OCI-LY7 (cell line): Measurements from ENCODE around the gene SH2D1B. TPM values are rescaled to one million over a fixed set of nuclear protein-coding genes. Genes with fewer than 3 reads are reported as not detected.

Experiments
- BruUV-seq: library from RNA; stranded (reverse); fragments of 400-500 nt; replicated peaks from 2 replicates; lab custom pipeline; 2021; lab: Mats Ljungman, UMichigan
- CTCF ChIA-PET: fragments of 300-600 bp; sonication (Branson Sonifier 250); formaldehyde crosslinking; loops from one replicate; lab custom pipeline; 2022; ENCODE audit warnings: antibody characterized with exemption; ENCODE audit not compliant: unreplicated experiment; lab: Charles Lee
- POLR2A ChIA-PET: fragments of 300-600 bp; sonication (Branson Sonifier 250); formaldehyde crosslinking; loops from one replicate; lab custom pipeline; 2022; ENCODE audit warnings: antibody characterized with exemption; lab: Charles Lee
- DNase-seq: peaks from one replicate; pipeline ENCODE4 v3.0.0-alpha.2; 2015; ENCODE audit warnings: low spot score
- H2AFZ ChIP-seq: fragments of 200-600 bp; sonication (generic), shearing (Covaris generic); 2 replicates; pipeline ENCODE4 v1.6.1; 2014; ENCODE audit warnings: mild to moderate bottlenecking, antibody characterized with exemption, low read length, moderate library complexity
- H3K27ac ChIP-seq: fragments of 200-600 bp; sonication (generic); 2 replicates; pipeline ENCODE4 v1.5.1; 2014; ENCODE audit warnings: mixed run types, low read depth, mild to moderate bottlenecking, moderate library complexity, low read length, inconsistent platforms; ENCODE audit not compliant: poor library complexity, severe bottlenecking
- H3K36me3 ChIP-seq: fragments of 200-600 bp; sonication (generic); 2 replicates; pipeline ENCODE4 v1.6.1; 2014; ENCODE audit warnings: mild to moderate bottlenecking, antibody characterized with exemption, low read length, moderate library complexity, mixed read lengths; ENCODE audit not compliant: insufficient read depth
- H3K4me1 ChIP-seq: fragments of 200-600 bp; sonication (generic); 2 replicates; pipeline ENCODE4 v1.5.1; 2014; ENCODE audit warnings: mild to moderate bottlenecking, low read length; ENCODE audit not compliant: insufficient read depth, poor library complexity, severe bottlenecking
- H3K4me2 ChIP-seq: fragments of 200-600 bp; sonication (generic); 2 replicates; pipeline ENCODE4 v1.6.1; 2014; ENCODE audit warnings: mild to moderate bottlenecking, low read length
- H3K4me3 ChIP-seq: fragments of 200-600 bp; sonication (generic); 2 replicates; pipeline ENCODE4 v1.5.1; 2014; ENCODE audit warnings: mild to moderate bottlenecking, low read depth, low read length; ENCODE audit not compliant: poor library complexity, severe bottlenecking
- H3K79me2 ChIP-seq: fragments of 200-600 bp; sonication (generic); 2 replicates; pipeline ENCODE4 v1.6.1; 2016; ENCODE audit warnings: low read depth, mild to moderate bottlenecking, low read length, moderate library complexity, mixed read lengths; ENCODE audit not compliant: insufficient read depth
- H3K9me2 ChIP-seq: fragments of 200-600 bp; sonication (generic); 2 replicates; pipeline ENCODE4 v1.6.1; 2016; ENCODE audit warnings: mild to moderate bottlenecking, low read length, mixed read lengths; ENCODE audit not compliant: insufficient read depth
- H3K9me3 ChIP-seq: fragments of 200-600 bp; sonication (generic); 2 replicates; pipeline ENCODE4 v1.6.1; 2014; ENCODE audit warnings: mild to moderate bottlenecking, mixed run types, low read length, mixed read lengths
- H4K20me1 ChIP-seq: fragments of 200-600 bp; sonication (generic); 2 replicates; pipeline ENCODE4 v1.6.1; 2014; ENCODE audit warnings: mild to moderate bottlenecking, antibody characterized with exemption, low read length, moderate library complexity, mixed read lengths; ENCODE audit not compliant: insufficient read depth
- CTCF ChIP-seq: fragments of 200-600 bp; sonication (generic); conservative IDR thresholded peaks from 2 replicates; pipeline ENCODE4 v1.5.1; 2014; ENCODE audit warnings: mild to moderate bottlenecking, antibody characterized with exemption, low read length, moderate library complexity, mixed read lengths
- EZH2phosphoT487 ChIP-seq: fragments of 200-600 bp; sonication (generic); IDR thresholded peaks from 2 replicates; pipeline ENCODE4 v1.6.1; 2018; ENCODE audit warnings: low read depth, borderline replicate concordance, mild to moderate bottlenecking, mixed run types, antibody characterized with exemption, low read length, moderate library complexity, mixed read lengths
- intact Hi-C: fragments of 100-400 bp; cut with micrococcal nuclease; formaldehyde crosslinking; loops from one replicate; pipeline ENCODE4 v1.10.0; 2022; ENCODE audit not compliant: unreplicated experiment
- total RNA-seq, 2 experiments: library from RNA; depleted of rRNA in 1 of 2; stranded (reverse); fragments of >200 nt in 1 of 2; shearing (Covaris generic) in 1 of 2; gene quantifications; 2 replicates each; pipeline ENCODE4 v1.2.3, GENCODE V29; 2014 to 2022

Gene SH2D1B
- total RNA-seq, 2 experiments from 2014 or later, result not detected

DNA sequence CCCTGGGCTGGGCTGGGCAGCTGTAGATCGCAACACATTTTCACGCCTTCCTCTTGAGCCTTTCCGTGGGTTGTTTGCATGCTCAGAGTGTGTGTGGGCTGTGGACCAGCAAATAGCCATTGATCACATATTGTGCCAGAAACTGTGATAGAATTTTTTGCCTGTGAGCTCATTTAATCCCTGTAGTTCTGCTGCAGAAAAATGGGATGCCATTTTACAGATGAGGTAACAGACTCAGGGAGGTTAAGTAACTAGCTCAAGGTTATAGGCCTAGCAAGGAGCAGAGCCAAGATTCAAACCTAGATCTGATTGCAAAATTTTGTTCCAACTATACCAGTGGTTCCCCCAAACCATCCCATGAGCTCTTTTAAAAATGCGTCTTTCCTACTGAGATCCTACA lies 45.8 kb downstream of the SH2D1B start:
- Histone ChIP-seq H3K27ac (no peak overlapping the region), H3K79me2 (no peaks in the 10 kb centered on the region), H2AFZ (no peak overlapping the region), H3K4me3 (no peak overlapping the region), H3K9me3 (no peaks in the 10 kb centered on the region), H3K9me2 (no peaks in the 10 kb centered on the region), H3K4me1 (no peaks in the 10 kb centered on the region), H4K20me1 (no peaks in the 10 kb centered on the region), H3K36me3 (no peaks in the 10 kb centered on the region), H3K4me2 (no peak overlapping the region)
- ChIA-PET POLR2A (interaction anchor here (0.6 kb wide), 1 partner anchor 565 kb away, joined by 5 read pairs; no protein-coding TSS in a partner anchor), CTCF (interaction anchor here (0.5 kb wide), 1 partner anchor 461 kb away, joined by 3 read pairs; no protein-coding TSS in a partner anchor)
- DNase-seq, result no peak
- no peak for TF ChIP-seq CTCF
- TF ChIP-seq EZH2phosphoT487, result no peak
- no TSS peak for BruUV-seq
- intact Hi-C loops, result no loop called here

GRCh38 chr1:162365284-162366020 lies 46.5 kb downstream of the SH2D1B start:
- ChIA-PET CTCF (interaction anchor here (0.5 kb wide), 1 partner anchor 462 kb away, joined by 3 read pairs; no protein-coding TSS in a partner anchor), POLR2A (interaction anchor here (0.6 kb wide), 1 partner anchor 564 kb away, joined by 5 read pairs; no protein-coding TSS in a partner anchor)
- Histone ChIP-seq H3K79me2 (no peaks in the 10 kb centered on the region), H2AFZ (no peak overlapping the region), H3K36me3 (no peaks in the 10 kb centered on the region), H3K4me3 (no peak overlapping the region), H3K4me1 (no peaks in the 10 kb centered on the region), H3K27ac (no peak overlapping the region), H3K9me3 (no peaks in the 10 kb centered on the region), H3K9me2 (no peaks in the 10 kb centered on the region), H4K20me1 (no peaks in the 10 kb centered on the region), H3K4me2 (no peak overlapping the region)
- intact Hi-C loops, result no loop called here
- no peak for DNase-seq
- no peak for TF ChIP-seq EZH2phosphoT487
- no peak for TF ChIP-seq CTCF
- no TSS peak for BruUV-seq

DNA sequence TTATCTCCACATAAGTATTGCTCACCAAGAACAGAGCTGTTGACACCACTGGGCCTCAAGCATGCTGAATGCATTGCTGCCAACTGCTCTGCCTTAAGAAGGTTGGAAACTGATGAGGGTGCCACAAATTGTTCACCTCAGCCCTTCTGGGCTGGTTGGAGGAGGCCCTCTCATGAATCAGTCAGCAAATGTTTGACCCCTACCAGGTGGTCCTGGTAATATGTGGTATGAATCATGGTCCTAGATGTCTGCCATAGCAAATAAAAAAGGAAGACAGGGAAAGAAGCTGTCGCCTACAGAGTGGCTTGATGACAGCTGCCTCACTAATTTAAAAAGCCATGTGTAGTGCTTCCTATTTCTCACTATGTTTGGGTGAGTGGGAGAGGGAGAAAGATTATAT lies 47.4 kb downstream of the SH2D1B start:
- no TSS peak for BruUV-seq
- H2AFZ ChIP-seq, result no peak overlapping the region
- no peaks in the 10 kb centered on the region for H3K9me3 ChIP-seq
- POLR2A ChIA-PET, result interaction anchor here (0.6 kb wide), 1 partner anchor 55 kb away, joined by 3 read pairs; no protein-coding TSS in a partner anchor
- no peaks in the 10 kb centered on the region for H3K4me1 ChIP-seq
- no peak overlapping the region for H3K4me2 ChIP-seq
- no peaks in the 10 kb centered on the region for H4K20me1 ChIP-seq
- H3K36me3 ChIP-seq, result no peaks in the 10 kb centered on the region
- intact Hi-C loops, result no loop called here
- CTCF ChIA-PET, result no interaction called here
- DNase-seq, result no peak
- H3K4me3 ChIP-seq, result no peak overlapping the region
- no peaks in the 10 kb centered on the region for H3K79me2 ChIP-seq
- H3K27ac ChIP-seq, result no peak overlapping the region
- H3K9me2 ChIP-seq, result no peaks in the 10 kb centered on the region
- TF ChIP-seq EZH2phosphoT487, result no peak
- TF ChIP-seq CTCF, result no peak
